Measurements from ENCODE around the gene SLC9A3.

SLC9A3 gene

DNA sequence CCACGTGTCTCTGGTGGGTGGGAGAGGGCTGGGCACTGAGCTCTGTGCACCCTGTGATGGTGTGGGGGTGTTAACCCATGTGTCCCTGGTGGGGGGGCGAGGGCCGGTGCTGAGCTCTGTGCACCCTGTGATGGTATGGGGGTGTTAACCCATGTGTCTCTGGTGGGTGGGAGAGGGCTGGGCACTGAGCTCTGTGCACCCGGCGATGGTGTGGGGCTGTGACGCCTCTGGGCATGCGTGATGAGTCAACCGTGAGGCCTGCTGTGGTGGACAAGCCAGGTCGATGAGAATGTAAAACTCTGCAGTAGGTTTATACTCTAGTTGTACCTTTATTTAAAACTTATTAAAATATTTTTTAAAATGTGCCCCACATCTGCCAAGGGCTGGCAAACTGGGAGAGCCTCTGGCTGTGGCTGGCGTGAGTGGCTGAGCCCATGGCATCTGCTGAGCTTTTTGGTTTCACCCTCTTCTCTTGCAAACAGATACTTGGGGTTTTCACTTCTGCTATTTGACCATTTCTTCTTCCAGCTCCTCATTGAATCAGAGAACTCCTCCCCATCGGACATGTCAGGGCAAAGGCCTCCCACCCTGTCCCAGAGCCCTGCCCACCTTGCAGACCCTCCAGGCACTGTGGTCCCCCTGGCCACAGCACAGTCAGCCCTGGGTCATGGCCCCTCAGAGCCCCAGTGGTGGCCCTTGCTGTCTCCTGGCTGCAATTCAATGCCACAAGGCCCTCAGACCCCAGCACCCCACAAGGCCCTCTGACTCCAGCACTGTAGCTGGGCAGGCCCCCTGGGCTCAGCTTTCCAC, 99.7 kb downstream of the SLC9A3 start:
- DNase-seq = no peak

DNA sequence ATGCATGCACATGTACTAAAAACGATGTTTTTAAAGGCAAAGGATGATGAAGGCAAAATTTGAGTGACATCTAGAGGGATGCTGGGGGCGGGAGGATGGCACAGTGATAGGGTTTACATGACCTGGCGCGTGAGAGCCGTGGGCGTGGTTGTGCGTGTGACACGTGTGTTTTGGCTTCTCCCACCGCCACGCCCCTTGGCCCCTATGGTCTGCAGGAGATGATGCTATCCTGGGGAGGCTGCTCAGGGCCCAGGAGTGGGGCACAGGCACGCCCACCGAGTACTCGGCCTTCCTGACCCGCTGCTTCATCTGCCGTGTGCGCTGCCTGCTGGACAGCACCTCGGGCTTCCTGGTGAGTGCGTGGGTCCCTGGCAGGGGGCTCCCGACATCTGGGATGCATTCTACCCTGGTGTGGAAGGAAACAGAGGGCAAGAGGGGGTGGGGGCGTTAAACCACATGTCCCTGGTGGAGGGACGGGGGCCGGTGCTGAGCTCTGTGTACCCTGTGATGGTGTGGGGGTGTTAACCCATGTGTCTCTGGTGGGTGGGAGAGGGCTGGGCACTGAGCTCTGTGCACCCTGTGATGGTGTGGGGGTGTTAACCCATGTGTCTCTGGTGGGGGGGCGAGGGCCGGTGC, 100.5 kb downstream of the SLC9A3 start:
- no peak for DNase-seq

DNA sequence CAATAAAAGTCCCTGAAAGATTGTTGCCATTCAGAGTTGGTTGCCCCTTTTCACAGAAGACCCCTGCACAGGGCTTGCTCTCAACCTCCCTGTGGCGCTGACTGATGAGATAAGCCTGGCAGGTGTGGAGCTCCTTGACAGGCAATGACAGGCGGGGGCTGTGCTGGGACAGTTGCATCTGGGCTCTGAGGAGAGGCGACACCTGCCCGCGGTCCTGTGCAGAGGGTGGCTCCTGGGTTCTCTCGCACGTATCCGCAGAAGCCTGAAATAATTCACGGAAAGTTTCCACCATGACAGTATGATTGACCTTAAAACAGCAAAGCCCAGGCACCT, 101.0 kb downstream of the SLC9A3 start:
- no peak for DNase-seq

DNA sequence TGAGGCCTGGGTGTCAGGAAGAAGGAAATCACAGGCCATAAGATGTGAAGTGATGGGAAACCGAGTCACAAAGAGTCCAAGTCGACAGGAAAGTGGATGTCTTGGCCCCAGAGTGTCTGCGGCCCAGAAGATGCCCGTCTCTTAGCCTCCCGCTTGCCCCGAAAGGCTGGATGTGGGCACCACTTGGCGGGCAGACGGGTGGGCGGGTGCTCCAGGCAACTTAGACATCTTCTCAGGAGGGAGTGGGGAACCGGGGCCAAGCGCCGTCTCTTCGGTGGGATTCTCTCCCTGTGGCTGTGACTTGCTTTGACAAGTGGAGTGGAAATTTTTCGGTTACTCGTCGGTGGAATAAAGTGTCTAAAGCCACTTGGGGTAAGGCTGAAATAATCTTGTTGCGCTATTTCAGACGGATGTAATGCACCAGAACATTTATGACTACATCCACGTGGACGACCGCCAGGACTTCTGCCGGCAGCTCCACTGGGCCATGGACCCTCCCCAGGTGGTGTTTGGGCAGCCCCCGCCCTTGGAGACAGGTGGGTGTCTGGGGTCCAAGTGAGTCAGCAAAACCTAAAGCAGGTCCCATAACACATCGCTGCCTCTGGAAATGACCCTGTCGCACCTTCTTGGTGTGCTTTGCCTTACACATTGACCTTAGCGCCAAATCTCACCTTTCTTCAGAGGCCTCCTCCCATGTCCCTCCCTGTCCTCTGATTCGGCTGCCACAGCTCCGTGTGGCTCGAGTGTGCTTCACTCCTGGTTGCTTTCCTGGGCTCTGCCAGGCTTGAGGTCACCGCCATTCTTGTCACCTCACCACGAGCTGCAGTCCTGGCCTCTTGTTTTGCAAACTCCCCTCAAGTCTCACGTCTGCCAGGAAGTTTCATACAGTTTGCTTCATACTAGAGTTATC, 101.7 kb downstream of the SLC9A3 start:
- DNase-seq = no peak

DNA sequence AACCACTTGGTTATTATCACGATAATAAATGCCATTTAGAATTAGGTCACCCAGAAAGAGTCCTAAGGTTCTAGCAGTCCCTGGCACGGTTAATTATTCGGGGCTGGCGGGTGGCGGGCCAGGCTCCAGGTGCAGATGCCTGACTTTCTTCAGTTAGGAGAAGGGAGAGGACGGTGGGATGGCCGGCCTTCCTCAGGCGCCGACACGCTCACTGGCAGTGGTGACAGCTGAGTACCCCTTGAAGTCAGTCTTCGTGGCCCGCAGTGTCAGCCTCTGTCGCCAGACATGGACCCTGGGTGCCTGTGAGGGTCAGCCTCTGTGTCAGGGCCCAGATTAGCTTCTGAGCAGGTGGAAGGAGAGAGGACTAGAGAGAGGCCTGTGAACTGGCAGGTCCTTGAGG, 102.3 kb downstream of the SLC9A3 start:
- DNase-seq = no peak

DNA sequence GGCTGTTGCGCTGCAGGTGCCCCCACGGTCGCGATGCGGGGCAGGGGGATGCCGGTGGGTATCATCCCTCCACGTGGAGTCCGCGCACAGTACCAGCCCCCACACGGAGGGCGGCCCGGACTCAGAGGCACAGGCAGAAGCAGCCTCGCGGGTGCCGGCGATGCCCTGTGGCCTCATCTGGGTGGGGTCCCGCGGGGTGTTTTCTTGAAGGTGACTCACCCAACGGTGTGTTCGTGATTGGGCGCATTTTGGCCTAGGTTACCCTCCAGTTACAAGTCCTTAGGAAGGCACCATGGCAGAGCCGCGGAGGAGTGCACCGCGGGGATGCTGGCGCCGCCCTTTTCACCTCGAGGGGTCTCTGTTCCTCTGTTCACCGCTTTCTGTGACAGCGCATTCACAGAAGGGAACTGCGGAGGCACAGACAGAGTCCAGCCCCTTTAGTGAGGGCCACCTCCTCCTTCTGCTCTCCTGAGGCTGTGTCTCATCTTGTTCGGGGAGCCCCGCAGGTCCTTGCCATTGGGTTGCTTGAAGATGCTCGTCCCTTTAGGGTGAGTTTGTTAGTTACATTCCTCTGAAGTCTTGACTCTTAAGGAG, 102.9 kb downstream of the SLC9A3 start:
- DNase-seq = no peak

DNA sequence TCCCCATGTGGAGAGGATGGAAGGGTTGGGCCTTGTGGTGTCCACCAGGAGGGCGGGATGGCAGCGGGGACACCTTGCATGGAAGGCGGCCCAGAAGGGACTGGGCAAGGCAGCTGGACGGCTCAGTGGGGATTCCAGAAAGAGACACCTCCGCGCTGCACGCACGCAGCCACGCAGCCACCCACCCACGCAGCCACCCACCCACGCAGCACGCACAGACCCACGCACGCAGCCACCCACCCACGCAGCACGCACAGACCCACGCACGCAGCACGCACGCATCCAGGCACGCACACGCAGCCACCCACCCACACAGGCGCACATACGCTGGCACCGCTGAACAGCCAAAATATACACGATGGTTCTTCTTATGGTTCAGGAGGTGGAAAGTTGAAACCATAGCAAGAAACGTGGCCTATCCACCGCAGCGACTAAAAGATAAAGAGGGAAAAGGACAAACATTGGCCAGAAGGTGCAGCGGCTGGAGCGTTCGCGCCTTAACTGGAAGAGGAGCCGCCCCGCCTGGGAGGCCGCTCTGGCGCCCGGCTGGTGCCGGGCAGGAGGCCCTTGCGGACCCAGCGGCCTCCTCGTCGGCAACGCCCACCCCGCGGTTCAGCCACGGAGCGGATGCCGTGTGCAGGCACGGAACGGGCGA, 103.5 kb downstream of the SLC9A3 start:
- DNase-seq = no peak

Data from fibroblast of skin of right quadriceps (primary cell).